Adrenal gland (tissue), 12 donors: ENCODE data around the gene PAX7. TPM values are rescaled to one million over a fixed set of nuclear protein-coding genes. Genes with fewer than 3 reads are reported as not detected.
"Not testable (repeated sequence)": the region's sequence is repeated elsewhere in the genome, so short reads cannot be mapped to it uniquely, and the experiment has no call there.

Source experiments
- DNase-seq, 7 donors: peaks; one replicate each; pipeline ENCODE4 v3.0.0-alpha.2; 2019 to 2020
- H3K27ac ChIP-seq, 5 donors: fragments of 200-600 bp; sonication (generic) in 4 of 5; 1 replicate in 3 of 5; 2 replicates in 2 of 5; pipeline versions ENCODE4 v1.5.1 to v1.8.0; 2016 to 2020; ENCODE audit warnings: mild to moderate bottlenecking in 1 of 5
- H3K27me3 ChIP-seq: fragments of 200-600 bp; 2 replicates; pipeline ENCODE4 v1.8.0; 2021
- H3K36me3 ChIP-seq, 2 donors: fragments of 200-600 bp; replicated peaks in 1 of 2; 1 replicate in 1 of 2; 2 replicates in 1 of 2; pipeline versions ENCODE4 v1.5.1 to v1.8.0; 2018 to 2022
- H3K4me1 ChIP-seq, 2 donors: fragments of 200-600 bp; replicated peaks in 1 of 2; 1 replicate in 1 of 2; 2 replicates in 1 of 2; pipeline versions ENCODE4 v1.5.1 to v1.8.0; 2018 to 2021
- H3K4me3 ChIP-seq, 4 donors: fragments of 200-600 bp; sonication (generic) in 3 of 4; one replicate each; pipeline ENCODE4 v1.5.1; 2016 to 2018
- H3K9me3 ChIP-seq, 3 donors: fragments of 200-600 bp; sonication (generic) in 1 of 3; replicated peaks in 1 of 3; 1 replicate in 2 of 3; 2 replicates in 1 of 3; pipeline versions ENCODE4 v1.5.1 to v1.8.0; 2016 to 2021
- POLR2A ChIP-seq, 2 donors: fragments of 450-650 bp; IDR thresholded peaks; one replicate each; pipeline ENCODE4 v1.6.1; 2017; ENCODE audit warnings: antibody characterized with exemption in 2 of 2, mild to moderate bottlenecking in 2 of 2, moderate library complexity in 1 of 2
- WGBS, 4 donors: extraction: QIAGEN DNeasy Blood & Tissue Kit in 2 of 4; methylation state at CpG; one replicate each; pipeline versions ENCODE4 v1.1.5 to v1.1.7; 2013 to 2017; 5-methylcytosine and 5-hydroxymethylcytosine counted together
- intact Hi-C, 2 donors: fragments of 100-400 bp; cut with DNase I; formaldehyde crosslinking; loops; one replicate each; pipeline versions ENCODE4 v1.14.1 to v1.15.0; 2022 to 2023
- polyA plus RNA-seq, 3 donors: library from polyadenylated mRNA; stranded (reverse); fragments of 200-250 nt in 2 of 3; fragments of 350-450 nt in 1 of 3; fragmentation: Illumina TruSeq in 1 of 3; extraction: RNeasy Lipid Tissue Mini Kit (QIAGEN cat#74804) in 1 of 3; gene quantifications; one replicate each; pipeline ENCODE4 v1.2.3, GENCODE V29; 2013 to 2014
- total RNA-seq, 9 donors: library from RNA; depleted of rRNA in 4 of 9; stranded (reverse); fragments of >200 nt in 4 of 9; fragments of 120-200 nt in 1 of 9; fragmentation: NEBNext Ultra II Directional in 1 of 9; extraction: Animal tissue kit (Norgen Biotek cat#: 25700) in 1 of 9; gene quantifications; one replicate each; pipeline versions ENCODE4 v1.1.0 to v1.2.4, GENCODE V29; 2013 to 2023
- TF ChIP-seq, protein P1 (sequence below), 6 experiments: fragments of 450-650 bp in 4 of 6; fragments of 200-600 bp in 2 of 6; sonication (generic) in 1 of 6; IDR thresholded peaks; 1 replicate in 5 of 6; 2 replicates in 1 of 6; pipeline versions ENCODE4 v1.5.1 to v1.8.0; 2016 to 2021; ENCODE audit warnings: antibody characterized with exemption in 6 of 6, mild to moderate bottlenecking in 2 of 6, moderate library complexity in 1 of 6
- donor health status: healthy with polysubstance abuse.
- donor health status: Bipolar disorder and iron deficiency.
- donor health status: DM: yes; HTN: yes; CAD: no.
- donor health status: DM: no; HTN: no; CAD: no.
- donor health status: DM: no; HTN: no; CAD: no.
- donor health status: DM: yes; HTN: yes; CAD: no.

PAX7 gene
- total and polyA plus RNA-seq, 12 donors, result not detected

DNA sequence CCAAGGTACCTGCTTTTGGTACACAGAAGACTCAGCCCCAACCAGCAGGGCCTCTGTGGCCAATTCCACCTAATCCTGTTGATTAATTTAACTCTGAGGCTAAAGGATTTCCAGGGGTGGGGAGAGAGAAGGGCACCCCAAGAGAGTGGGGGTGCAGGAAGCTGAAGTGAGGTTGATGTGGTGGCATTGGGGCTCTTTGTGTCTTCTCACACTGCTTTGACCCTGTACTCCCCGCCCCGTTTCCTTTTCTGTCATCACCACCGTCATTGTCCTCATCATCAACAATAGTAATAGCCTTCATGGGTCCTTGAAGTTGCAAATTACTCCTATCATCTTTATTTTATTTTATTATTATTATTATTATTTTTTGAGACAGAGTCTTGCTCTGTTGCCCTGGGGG lies 55.9 kb downstream of the PAX7 start:
- no peak for TF ChIP-seq POLR2A (IDR thresholded peaks at IDR 0.05)
- TF ChIP-seq, protein P1, sequence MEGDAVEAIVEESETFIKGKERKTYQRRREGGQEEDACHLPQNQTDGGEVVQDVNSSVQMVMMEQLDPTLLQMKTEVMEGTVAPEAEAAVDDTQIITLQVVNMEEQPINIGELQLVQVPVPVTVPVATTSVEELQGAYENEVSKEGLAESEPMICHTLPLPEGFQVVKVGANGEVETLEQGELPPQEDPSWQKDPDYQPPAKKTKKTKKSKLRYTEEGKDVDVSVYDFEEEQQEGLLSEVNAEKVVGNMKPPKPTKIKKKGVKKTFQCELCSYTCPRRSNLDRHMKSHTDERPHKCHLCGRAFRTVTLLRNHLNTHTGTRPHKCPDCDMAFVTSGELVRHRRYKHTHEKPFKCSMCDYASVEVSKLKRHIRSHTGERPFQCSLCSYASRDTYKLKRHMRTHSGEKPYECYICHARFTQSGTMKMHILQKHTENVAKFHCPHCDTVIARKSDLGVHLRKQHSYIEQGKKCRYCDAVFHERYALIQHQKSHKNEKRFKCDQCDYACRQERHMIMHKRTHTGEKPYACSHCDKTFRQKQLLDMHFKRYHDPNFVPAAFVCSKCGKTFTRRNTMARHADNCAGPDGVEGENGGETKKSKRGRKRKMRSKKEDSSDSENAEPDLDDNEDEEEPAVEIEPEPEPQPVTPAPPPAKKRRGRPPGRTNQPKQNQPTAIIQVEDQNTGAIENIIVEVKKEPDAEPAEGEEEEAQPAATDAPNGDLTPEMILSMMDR (IDR thresholded peaks at IDR 0.05), result no peak
- intact Hi-C loops, result loop anchor here (5.0 to 10.0 kb wide), 2 partner anchors 89 to 92 kb away; no protein-coding TSS in a partner anchor
- H3K4me1 ChIP-seq, result no peaks in the 10 kb centered on the region

DNA sequence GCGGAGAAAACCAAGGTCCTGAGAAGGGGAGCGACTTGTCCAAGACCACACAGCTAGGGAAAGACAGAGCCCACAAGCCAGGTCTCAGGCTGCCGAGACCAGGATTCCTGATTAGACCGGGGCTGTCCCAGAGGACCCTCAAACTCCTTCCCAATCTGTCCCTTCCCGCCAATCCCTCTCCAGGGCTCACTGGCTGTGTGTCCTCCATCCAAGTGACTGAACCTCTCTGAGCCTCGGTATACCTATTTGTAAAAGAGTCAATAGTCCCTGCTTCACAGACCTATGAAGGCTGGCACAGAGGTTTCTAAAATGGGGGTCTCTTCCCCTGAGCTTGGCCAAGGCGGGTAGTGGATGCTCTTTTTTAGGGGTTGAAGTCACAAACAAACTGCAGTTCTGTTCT lies 56.6 kb downstream of the PAX7 start:
- no peak overlapping the region for H3K4me3 ChIP-seq
- H3K9me3 ChIP-seq, result no peaks in the 10 kb centered on the region
- H3K4me1 ChIP-seq, result no peaks in the 10 kb centered on the region
- no peak overlapping the region for H3K27ac ChIP-seq
- no peak for TF ChIP-seq POLR2A (IDR thresholded peaks at IDR 0.05)
- TF ChIP-seq, protein P1 (IDR thresholded peaks at IDR 0.05), result no peak
- intact Hi-C loops, result loop anchor here (5.0 to 10.0 kb wide), 2 partner anchors 90 to 92 kb away; no protein-coding TSS in a partner anchor
- WGBS, 4 donors, result 84 to 88% (median 86%) methylated on average over 7 of the region's 7 CpGs
- no peaks in the 10 kb centered on the region for H3K36me3 ChIP-seq
- DNase-seq, result no peak
- H3K27me3 ChIP-seq, result peaks cover 12% of the 10 kb centered on the region

More for the DNA sequence above, 55.9 kb downstream of the PAX7 start:
- H3K9me3 ChIP-seq, result no peaks in the 10 kb centered on the region
- H3K27ac ChIP-seq, result no peak overlapping the region
- H3K27me3 ChIP-seq, result peaks cover 10% of the 10 kb centered on the region
- H3K36me3 ChIP-seq, result no peaks in the 10 kb centered on the region
- no peak overlapping the region for H3K4me3 ChIP-seq
- no peak for DNase-seq
- WGBS, 4 donors, result 72 to 86% (median 78%) methylated on average over 3 of the region's 3 CpGs

DNA sequence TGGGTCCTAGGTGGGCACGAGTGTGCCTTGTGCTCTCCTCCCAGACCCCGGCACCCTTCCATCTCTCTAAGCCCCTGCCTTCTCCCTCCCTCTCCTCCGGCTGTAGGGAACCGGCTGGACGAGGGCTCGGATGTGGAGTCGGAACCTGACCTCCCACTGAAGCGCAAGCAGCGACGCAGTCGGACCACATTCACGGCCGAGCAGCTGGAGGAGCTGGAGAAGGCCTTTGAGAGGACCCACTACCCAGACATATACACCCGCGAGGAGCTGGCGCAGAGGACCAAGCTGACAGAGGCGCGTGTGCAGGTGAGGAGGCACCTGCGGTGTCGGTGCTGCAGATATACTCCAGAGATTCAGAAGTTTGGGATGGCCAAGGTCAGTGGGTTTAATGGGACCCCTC lies 61.0 kb downstream of the PAX7 start:
- intact Hi-C loops, result no loop called here
- no peak overlapping the region for H3K27ac ChIP-seq
- WGBS, 4 donors, result 84 to 94% (median 87%) methylated on average over 20 of the region's 20 CpGs
- TF ChIP-seq, protein P1 (IDR thresholded peaks at IDR 0.05), result no peak
- no peak for TF ChIP-seq POLR2A (IDR thresholded peaks at IDR 0.05)
- H3K36me3 ChIP-seq, result no peaks in the 10 kb centered on the region
- H3K9me3 ChIP-seq, result no peaks in the 10 kb centered on the region
- H3K4me3 ChIP-seq, result no peak overlapping the region
- DNase-seq, result no peak
- no peaks in the 10 kb centered on the region for H3K4me1 ChIP-seq
- peaks cover 6% of the 10 kb centered on the region for H3K27me3 ChIP-seq

DNA sequence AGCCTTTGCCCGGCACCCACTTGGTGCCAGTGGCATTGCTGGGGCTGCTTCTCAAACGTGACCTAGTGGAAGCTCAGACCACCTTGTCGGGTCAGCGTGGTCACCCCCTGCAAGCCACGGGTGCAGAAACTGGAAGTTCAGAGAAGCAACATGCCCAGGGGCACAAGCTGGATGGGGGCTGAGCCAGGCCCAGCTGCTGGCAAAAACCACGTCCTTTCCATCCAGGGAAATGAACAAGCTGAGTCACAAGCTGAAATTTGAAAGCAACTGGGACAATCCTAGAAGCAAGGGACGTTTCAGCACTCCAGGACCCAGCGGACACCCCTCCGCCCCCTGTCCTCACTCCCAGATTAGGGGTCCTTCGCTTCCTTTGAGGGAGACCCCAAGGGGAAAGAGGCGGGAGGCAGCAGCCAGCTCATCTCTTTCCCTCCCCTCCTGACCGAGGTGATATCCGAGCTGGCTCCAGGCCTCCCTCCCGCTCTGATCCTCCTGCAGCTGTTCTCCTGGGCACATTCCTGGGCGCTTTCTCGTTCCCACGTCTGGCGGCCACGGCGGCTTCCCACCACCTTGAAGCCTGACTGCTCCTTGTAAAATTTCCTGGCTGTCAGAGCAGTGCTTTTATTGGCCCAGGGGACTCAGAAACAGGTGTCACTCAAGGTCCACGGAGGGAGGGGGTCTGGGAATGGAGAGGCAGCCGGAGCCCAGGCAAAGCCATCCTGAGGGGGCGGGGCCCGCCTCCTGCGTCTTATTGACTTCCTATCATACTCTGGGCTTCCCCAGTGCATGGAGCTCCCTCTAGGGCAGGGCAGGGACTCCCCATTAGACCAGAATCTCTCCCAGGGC lies 62.8 kb downstream of the PAX7 start:
- intact Hi-C loops, result no loop called here
- Histone ChIP-seq H3K27me3 (peaks cover 6% of the 10 kb centered on the region), H3K27ac (no peak overlapping the region), H3K9me3 (no peaks in the 10 kb centered on the region), H3K4me3 (no peak overlapping the region), H3K36me3 (no peaks in the 10 kb centered on the region), H3K4me1 (no peaks in the 10 kb centered on the region)
- no peak for DNase-seq
- no peak for TF ChIP-seq POLR2A (IDR thresholded peaks at IDR 0.05)
- TF ChIP-seq, protein P1 (IDR thresholded peaks at IDR 0.05), result no peak
- 15 to 27% (median 26%) methylated on average over 8 to 25 of the region's 25 CpGs for WGBS, 4 donors

DNA sequence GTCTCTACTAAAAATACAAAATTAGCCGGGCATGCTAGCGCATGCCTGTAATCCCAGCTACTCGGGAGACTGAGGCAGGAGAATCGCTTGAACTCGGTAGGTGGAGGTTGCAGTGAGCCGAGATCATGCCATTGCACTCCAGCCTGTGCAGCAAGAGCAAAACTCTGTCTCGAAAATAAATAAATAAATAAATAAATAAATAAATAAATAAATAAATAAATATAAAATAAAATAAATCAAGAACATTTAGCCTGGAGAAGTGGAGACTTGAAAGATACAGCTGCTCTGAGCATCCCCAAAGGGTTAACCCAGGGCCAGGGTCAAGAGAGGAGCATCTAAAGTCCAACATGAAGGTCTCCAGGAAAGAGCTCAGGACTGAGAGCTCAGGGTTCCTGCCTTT lies 63.6 kb downstream of the PAX7 start:
- intact Hi-C loops, H3K9me3 ChIP-seq, H3K36me3 ChIP-seq, H3K4me3 ChIP-seq, H3K27ac ChIP-seq, DNase-seq, H3K4me1 ChIP-seq, H3K27me3 ChIP-seq: not testable (repeated sequence)
- 76 to 85% (median 83%) methylated on average over 7 of the region's 7 CpGs for WGBS, 4 donors
